GM10266 (cell line): ENCODE data around the gene FLG.

Source experiments
- DNase-seq: peaks from one replicate; pipeline ENCODE4 v3.0.0; 2012; ENCODE audit errors: extremely low spot score
- CTCF ChIP-seq: IDR thresholded peaks from 2 replicates; pipeline ENCODE4 v1.5.1; 2012; ENCODE audit warnings: mild to moderate bottlenecking, low read depth; ENCODE audit not compliant: control insufficient read depth, insufficient read depth; ENCODE audit errors: missing control alignments

Gene FLG

GRCh38 chr1:152348447-152348846, 23.4 kb upstream of the FLG start:
- DNase-seq: no peak
- TF ChIP-seq CTCF: peak; percentile 27

GRCh38 chr1:152347116-152347728, 22.2 kb upstream of the FLG start:
- peak; percentile 18 for DNase-seq
- TF ChIP-seq CTCF: peak; percentile 89

GRCh38 chr1:152344438-152344837, 19.4 kb upstream of the FLG start:
- TF ChIP-seq CTCF: no peak
- DNase-seq: no peak

- TF ChIP-seq CTCF: no peak
These were observed 18.0 kb upstream of the FLG start for GRCh38 chr1:152343006-152343405.

GRCh38 chr1:152335399-152335798, 10.4 kb upstream of the FLG start:
- TF ChIP-seq CTCF: no peak
- no peak for DNase-seq

More at GRCh38 chr1:152343006-152343405, 18.0 kb upstream of the FLG start:
- DNase-seq: no peak

- no peak for TF ChIP-seq CTCF
- no peak for DNase-seq
These were observed 3.9 kb upstream of the FLG start for GRCh38 chr1:152328801-152329391.

GRCh38 chr1:152313970-152314369, 11.1 kb downstream of the FLG start:
- no peak for DNase-seq
- TF ChIP-seq CTCF: no peak
